HG03097 (cell line): ENCODE results near the gene IL34.
"Not testable (repeated sequence)": the region's sequence is repeated elsewhere in the genome, so short reads cannot be mapped to it uniquely, and the experiment has no call there.

Source experiments
- ATAC-seq: cut with Tn5 transposase; IDR thresholded peaks from one replicate; pipeline ENCODE4 v1.9.1; 2021; ENCODE audit not compliant: unreplicated experiment, low FRiP score

Gene IL34

DNA sequence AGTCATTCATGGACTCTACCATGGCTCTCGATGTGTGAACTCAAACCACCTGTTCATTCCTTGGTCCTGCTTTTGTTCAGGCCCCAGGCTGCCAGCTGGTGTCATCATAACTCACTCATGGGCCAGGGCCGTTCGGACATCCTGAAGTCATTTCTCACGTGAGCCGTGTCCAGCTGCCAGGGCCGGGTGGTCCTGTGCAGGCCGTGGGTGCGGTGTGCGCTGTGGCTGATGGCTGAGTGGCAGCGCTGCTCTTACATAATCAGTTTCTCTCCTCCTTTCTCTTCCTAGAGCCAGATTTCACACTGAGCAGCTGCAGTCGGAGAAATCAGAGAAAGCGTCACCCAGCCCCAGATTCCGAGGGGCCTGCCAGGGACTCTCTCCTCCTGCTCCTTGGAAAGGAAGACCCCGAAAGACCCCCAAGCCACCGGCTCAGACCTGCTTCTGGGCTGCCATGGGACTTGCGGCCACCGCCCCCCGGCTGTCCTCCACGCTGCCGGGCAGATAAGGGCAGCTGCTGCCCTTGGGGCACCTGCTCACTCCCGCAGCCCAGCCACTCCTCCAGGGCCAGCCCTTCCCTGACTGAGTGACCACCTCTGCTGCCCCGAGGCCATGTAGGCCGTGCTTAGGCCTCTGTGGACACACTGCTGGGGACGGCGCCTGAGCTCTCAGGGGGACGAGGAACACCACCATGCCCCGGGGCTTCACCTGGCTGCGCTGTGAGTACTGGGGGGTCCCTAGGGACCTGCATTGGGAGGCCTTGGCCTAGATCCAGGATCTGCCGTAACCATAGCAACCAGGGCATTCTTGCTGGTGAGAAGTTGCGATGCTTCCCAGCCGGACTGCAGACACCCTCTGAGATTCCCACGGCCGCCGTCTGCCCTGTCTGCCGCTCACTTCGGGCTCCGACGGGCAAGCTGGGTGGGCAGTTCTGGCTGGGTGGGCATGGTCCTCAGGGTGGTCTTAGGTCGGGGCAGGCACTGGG lies at the start of gene IL34:
TSS of gene IL34 (plus strand) at position 300 of the 982 bp plus-strand sequence. CDS start at position 689, 389 bp downstream.
- ATAC-seq, result no peak

- ATAC-seq, result no peak
These were observed 49.1 kb upstream of the IL34 start for GRCh38 chr16:70597135-70597835.

DNA sequence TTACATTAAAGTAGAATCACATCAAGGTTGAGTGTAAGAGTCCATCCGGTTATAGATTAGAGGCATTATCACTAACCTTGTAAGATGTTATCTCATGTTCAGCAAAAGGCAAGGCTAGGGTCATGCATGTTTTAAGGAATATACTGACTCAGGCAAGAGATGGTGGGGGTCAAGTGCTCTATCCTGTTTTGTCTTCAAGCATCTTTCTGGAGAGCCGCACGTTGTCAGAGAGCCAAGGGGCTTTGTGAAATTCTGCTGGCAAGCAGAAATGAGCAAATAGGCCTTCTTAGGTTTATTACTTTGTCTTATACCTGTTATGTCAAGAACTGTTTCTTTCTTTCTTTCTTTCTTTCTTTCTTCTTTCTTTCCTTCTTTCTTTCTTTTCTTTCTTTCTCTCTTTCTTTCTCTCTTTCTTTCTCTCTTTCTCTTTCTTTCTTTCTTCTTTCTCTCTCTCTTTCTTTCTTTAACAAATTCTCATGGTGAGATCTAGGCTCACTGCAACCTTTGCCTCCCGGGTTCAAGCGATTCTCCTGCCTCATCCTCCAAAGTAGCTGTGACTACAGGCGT lies 47.3 kb upstream of the IL34 start:
- no peak for ATAC-seq

- no peak for ATAC-seq
These were observed 45.6 kb upstream of the IL34 start for GRCh38 chr16:70600730-70601129.

DNA sequence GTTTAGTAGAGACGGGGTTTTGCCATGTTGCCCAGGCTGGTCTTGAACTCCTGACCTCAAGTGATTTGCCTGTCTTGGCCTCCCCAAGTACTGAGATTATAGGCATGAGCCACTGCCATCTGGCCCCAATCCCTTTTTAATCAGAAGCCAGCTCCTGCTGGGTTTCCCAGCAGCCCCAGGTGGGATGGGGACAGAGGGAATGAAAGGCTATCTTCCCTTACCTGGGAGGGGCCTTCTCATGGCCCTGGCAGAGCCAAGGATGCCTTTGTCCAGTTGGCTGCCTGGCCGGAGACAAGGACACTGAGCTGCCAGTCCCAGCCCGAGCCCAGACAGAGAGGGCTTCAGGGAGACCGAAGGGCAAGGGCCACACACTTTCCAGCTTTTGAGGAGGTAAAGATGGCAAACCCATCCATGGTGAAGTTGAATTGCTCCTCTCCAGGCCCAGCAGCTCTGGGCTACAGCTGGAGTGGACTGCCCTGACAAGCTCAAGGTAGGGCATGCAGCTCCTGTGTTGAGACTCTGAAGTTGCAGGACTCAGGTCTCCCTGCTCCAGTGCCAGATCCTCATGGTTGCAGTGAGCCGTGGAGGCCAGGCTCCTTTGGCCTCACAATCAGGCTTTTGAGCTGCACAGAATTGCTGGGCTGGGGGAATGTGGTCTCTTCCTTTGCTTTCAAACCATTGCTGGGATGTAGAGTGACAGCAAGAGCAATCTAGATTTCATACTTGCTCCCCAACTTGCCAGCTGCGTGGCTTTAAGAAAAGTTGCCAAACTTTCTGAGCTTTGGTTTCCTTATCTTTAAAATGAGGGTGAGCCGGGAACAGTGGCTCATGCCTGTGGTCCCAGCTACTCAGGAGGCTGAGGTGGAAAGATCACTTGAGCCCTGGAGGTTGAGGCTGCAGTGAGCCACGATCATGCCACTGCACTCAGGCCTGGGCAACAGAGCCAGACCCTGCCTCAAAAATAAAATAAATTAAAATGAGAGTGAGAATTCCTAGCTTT lies 44.5 kb upstream of the IL34 start:
- ATAC-seq, result no peak

- no peak for ATAC-seq
These were observed 43.5 kb upstream of the IL34 start for GRCh38 chr16:70602831-70603230.

- no peak for ATAC-seq
These were observed 41.7 kb upstream of the IL34 start for GRCh38 chr16:70604407-70605282.

- no peak for ATAC-seq
These were observed 41.1 kb upstream of the IL34 start for GRCh38 chr16:70605283-70605657.

DNA sequence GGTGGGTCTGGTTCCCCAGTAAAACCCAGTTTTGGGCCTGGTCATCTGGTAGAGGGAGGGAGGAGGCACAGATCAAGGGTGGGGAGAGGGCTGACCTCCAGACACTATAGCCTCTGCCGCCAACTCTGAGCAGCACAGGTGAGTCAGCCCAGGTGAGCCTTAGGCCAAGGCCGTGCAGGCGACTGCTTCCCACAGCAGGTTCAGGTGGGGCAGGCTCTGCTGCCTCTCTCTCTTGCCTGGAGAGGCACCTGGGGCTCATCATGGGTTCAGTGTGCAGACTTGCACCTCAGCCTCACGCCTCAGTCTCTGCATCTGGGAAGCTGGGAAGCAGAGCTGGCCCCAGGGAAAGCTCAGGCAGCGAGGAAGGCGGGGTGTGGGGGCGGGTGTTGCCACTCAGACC lies 37.8 kb upstream of the IL34 start:
- no peak for ATAC-seq

GRCh38 chr16:70610273-70611223 lies 35.8 kb upstream of the IL34 start:
- no peak for ATAC-seq

GRCh38 chr16:70611224-70611598 lies 35.1 kb upstream of the IL34 start:
- no peak for ATAC-seq

GRCh38 chr16:70611785-70612303 lies 34.5 kb upstream of the IL34 start:
- ATAC-seq, result no peak

DNA sequence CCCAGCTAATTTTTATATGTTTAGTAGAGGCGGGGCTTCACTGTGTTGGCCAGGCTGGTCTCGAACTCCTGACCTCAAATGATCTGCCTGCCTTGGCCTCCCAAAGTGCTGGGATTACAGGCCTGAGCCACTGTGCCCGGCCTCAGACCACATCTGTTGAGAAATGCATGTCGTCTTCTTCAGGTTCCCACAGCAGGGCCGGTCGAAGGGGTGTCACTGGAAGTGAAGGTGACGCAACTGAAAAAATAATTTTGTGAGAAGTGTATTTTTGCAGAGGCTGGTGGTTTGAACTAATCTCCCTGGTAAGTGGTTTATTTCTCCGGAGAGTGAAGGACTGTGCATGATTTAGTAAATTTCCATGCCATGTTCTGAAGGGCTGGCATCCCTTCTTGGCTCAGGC lies 33.4 kb upstream of the IL34 start:
- ATAC-seq, result no peak

GRCh38 chr16:70614208-70614951 lies 32.0 kb upstream of the IL34 start:
- no peak for ATAC-seq

GRCh38 chr16:70615945-70616344 lies 30.4 kb upstream of the IL34 start:
- no peak for ATAC-seq

DNA sequence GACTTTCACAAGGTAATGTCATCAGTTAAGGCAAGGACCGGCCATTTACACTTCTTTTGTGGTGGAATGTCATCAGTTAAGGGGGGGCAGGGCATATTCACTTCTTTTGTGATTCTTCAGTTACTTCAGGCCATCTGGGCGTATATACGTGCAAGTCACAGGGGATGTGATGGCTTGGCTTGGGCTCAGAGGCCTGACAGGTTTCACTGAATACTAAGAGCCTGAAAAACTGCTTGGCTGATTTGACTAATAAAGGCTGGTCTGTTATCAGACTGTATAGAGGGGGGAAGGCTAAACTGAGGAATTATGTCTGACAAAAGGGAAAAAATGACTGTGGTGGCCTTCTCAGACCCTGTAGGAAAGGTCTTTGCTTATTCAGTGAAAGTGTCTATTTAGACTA lies 24.5 kb upstream of the IL34 start:
- not testable (repeated sequence) for ATAC-seq

GRCh38 chr16:70627696-70628095 lies 18.7 kb upstream of the IL34 start:
- ATAC-seq, result no peak
